ENCODE results near the gene SLC41A1. TPM values are rescaled to one million over a fixed set of nuclear protein-coding genes. Genes with fewer than 3 reads are reported as not detected.

Gene SLC41A1
- total RNA-seq, 2 experiments from 2014 or later: 23.8 to 26.4 TPM

- DNase-seq (peak in 8 of 14 experiments; percentile 4 to 55 (median 21)), ATAC-seq (ENCODE audit: poor library complexity) (peak; percentile 63)
- Histone ChIP-seq H3K27me3 (ENCODE audit: control insufficient read depth in 1 of 2, insufficient read depth in 2 of 2, low read length in 2 of 2) (no peaks in the 10 kb centered on the region), H3K4me3 (ENCODE audit: low read length) (peak overlapping the region; percentile 12), H3K27ac (ENCODE audit: low read depth in 1 of 2, low read length in 2 of 2) (peak overlapping the region; percentile 4 to 15), H3K36me3 (ENCODE audit: insufficient read depth, low read length) (peaks cover 29% of the 10 kb centered on the region), H3K4me1 (ENCODE audit: insufficient read depth, low read length) (peaks cover 60% of the 10 kb centered on the region), H3K9me3 (ENCODE audit: control insufficient read depth in 1 of 2, insufficient read depth in 1 of 2, low read length in 2 of 2) (no peaks in the 10 kb centered on the region)
- intact Hi-C loops (cut with DNase I, micrococcal nuclease): no loop called here
- Mint-ChIP-seq H3K4me1 (ENCODE audit: low read depth) (peaks cover 78% of the 10 kb centered on the region), H3K4me3 (peak overlapping the region; percentile 40), H3K27me3 (no peaks in the 10 kb centered on the region), H3K9me3 (no peaks in the 10 kb centered on the region), H3K27ac (peak overlapping the region; percentile 3), H3K36me3 (ENCODE audit: low read depth) (peaks cover 36% of the 10 kb centered on the region)
- POLR2A ChIA-PET: interaction anchor here (1.0 to 2.0 kb wide), 4 partner anchors 9 to 31 kb away, joined by 3 to 10 read pairs (median 5); partner anchors contain the start of genes RAB29 and SLC41A1
- CTCF ChIA-PET: interaction anchor here (1.0 to 1.2 kb wide), 4 partner anchors 11 to 172 kb away, joined by 3 read pairs; no protein-coding TSS in a partner anchor
- TF ChIP-seq CTCF (IDR thresholded peaks at IDR 0.05): no peak
Observed at GRCh38 chr1:205805082-205805711, 7.8 kb downstream of the SLC41A1 start.

- Mint-ChIP-seq H3K9me3 (no peaks in the 10 kb centered on the region), H3K27me3 (no peaks in the 10 kb centered on the region), H3K27ac (peak overlapping the region; percentile 3), H3K36me3 (ENCODE audit: low read depth) (peaks cover 39% of the 10 kb centered on the region), H3K4me3 (no peak overlapping the region), H3K4me1 (ENCODE audit: low read depth) (peaks cover 73% of the 10 kb centered on the region)
- no peak overlapping the region for H3K27ac ChIP-seq (ENCODE audit: low read depth in 1 of 2, low read length in 2 of 2)
- ChIA-PET POLR2A (interaction anchor here (0.9 to 2.0 kb wide), 5 partner anchors 9 to 41 kb away, joined by 3 to 10 read pairs (median 4); partner anchors contain the start of genes RAB29 and SLC41A1), CTCF (interaction anchor here (1.0 to 1.2 kb wide), 3 partner anchors 11 to 173 kb away, joined by 3 read pairs; no protein-coding TSS in a partner anchor)
- H3K9me3 ChIP-seq (ENCODE audit: control insufficient read depth in 1 of 2, insufficient read depth in 1 of 2, low read length in 2 of 2): no peaks in the 10 kb centered on the region
- intact Hi-C loops (cut with DNase I, micrococcal nuclease): no loop called here
- TF ChIP-seq CTCF (IDR thresholded peaks at IDR 0.05): no peak
- no peaks in the 10 kb centered on the region for H3K27me3 ChIP-seq (ENCODE audit: control insufficient read depth in 1 of 2, insufficient read depth in 2 of 2, low read length in 2 of 2)
- DNase-seq: no peak
- ATAC-seq (ENCODE audit: poor library complexity): no peak
- H3K4me3 ChIP-seq (ENCODE audit: low read length): no peak overlapping the region
- peaks cover 54% of the 10 kb centered on the region for H3K4me1 ChIP-seq (ENCODE audit: insufficient read depth, low read length)
- peaks cover 31% of the 10 kb centered on the region for H3K36me3 ChIP-seq (ENCODE audit: insufficient read depth, low read length)
Observed at GRCh38 chr1:205804605-205805004, 8.4 kb downstream of the SLC41A1 start.

GRCh38 chr1:205803986-205804385, 9.0 kb downstream of the SLC41A1 start:
- Histone ChIP-seq H3K9me3 (ENCODE audit: control insufficient read depth in 1 of 2, insufficient read depth in 1 of 2, low read length in 2 of 2) (no peaks in the 10 kb centered on the region), H3K4me1 (ENCODE audit: insufficient read depth, low read length) (peaks cover 50% of the 10 kb centered on the region), H3K27ac (ENCODE audit: low read depth in 1 of 2, low read length in 2 of 2) (no peak overlapping the region), H3K4me3 (ENCODE audit: low read length) (no peak overlapping the region), H3K36me3 (ENCODE audit: insufficient read depth, low read length) (peaks cover 37% of the 10 kb centered on the region), H3K27me3 (ENCODE audit: control insufficient read depth in 1 of 2, insufficient read depth in 2 of 2, low read length in 2 of 2) (no peaks in the 10 kb centered on the region)
- no peak for TF ChIP-seq CTCF (IDR thresholded peaks at IDR 0.05)
- CTCF ChIA-PET: interaction anchor here (1.0 to 1.2 kb wide), 2 partner anchors 93 to 173 kb away, joined by 3 read pairs; no protein-coding TSS in a partner anchor
- H3K27me3 Mint-ChIP-seq: no peaks in the 10 kb centered on the region
- no peak overlapping the region for H3K4me3 Mint-ChIP-seq
- peaks cover 39% of the 10 kb centered on the region for H3K36me3 Mint-ChIP-seq (ENCODE audit: low read depth)
- POLR2A ChIA-PET: interaction anchor here (0.9 to 1.7 kb wide), 3 partner anchors 12 to 40 kb away, joined by 3 to 6 read pairs (median 4); partner anchors contain the start of gene RAB29
- DNase-seq: no peak
- intact Hi-C loops (cut with DNase I, micrococcal nuclease): no loop called here
- H3K9me3 Mint-ChIP-seq: no peaks in the 10 kb centered on the region
- ATAC-seq (ENCODE audit: poor library complexity): no peak
- peak overlapping the region; percentile 27 for H3K27ac Mint-ChIP-seq
- peaks cover 66% of the 10 kb centered on the region for H3K4me1 Mint-ChIP-seq (ENCODE audit: low read depth)
